Esophagus squamous epithelium (tissue), 5 donors: ENCODE results near the gene LRRC56. TPM values are rescaled to one million over a fixed set of nuclear protein-coding genes. Genes with fewer than 3 reads are reported as not detected.

Experiments
- DNase-seq: peaks from one replicate; lab custom pipeline; 2025; lab: John Stamatoyannopoulos, UW
- H3K27ac ChIP-seq, 4 donors: fragments of 200-600 bp; sonication (generic); one replicate each; pipeline ENCODE4 v1.5.1; 2016 to 2019; ENCODE audit warnings: mild to moderate bottlenecking in 1 of 4
- H3K27me3 ChIP-seq, 4 donors: fragments of 200-600 bp; sonication (generic); 1 replicate in 3 of 4; 2 replicates in 1 of 4; pipeline versions ENCODE4 v1.5.1 to v1.6.0; 2017 to 2021; ENCODE audit warnings: antibody characterized with exemption in 1 of 4
- H3K36me3 ChIP-seq, 3 donors: fragments of 200-600 bp; sonication (generic); one replicate each; pipeline ENCODE4 v1.5.1; 2016 to 2019
- H3K4me1 ChIP-seq, 3 donors: fragments of 200-600 bp; sonication (generic); one replicate each; pipeline ENCODE4 v1.5.1; 2017 to 2019
- H3K4me3 ChIP-seq, 4 donors: fragments of 200-600 bp; sonication (generic); 1 replicate in 3 of 4; 2 replicates in 1 of 4; pipeline ENCODE4 v1.5.1; 2016 to 2019; ENCODE audit warnings: mild to moderate bottlenecking in 2 of 4, moderate library complexity in 1 of 4
- H3K9me3 ChIP-seq, 3 donors: fragments of 200-600 bp; sonication (generic); one replicate each; pipeline ENCODE4 v1.5.1; 2016 to 2019
- CTCF ChIP-seq, 6 experiments: fragments of 450-650 bp in 4 of 6; fragments of 200-600 bp in 2 of 6; sonication (generic) in 2 of 6; IDR thresholded peaks; one replicate each; pipeline ENCODE4 v1.5.1; 2016 to 2019; ENCODE audit warnings: antibody characterized with exemption in 6 of 6, mild to moderate bottlenecking in 4 of 6, moderate library complexity in 4 of 6
- POLR2A ChIP-seq, 4 donors: fragments of 450-650 bp; IDR thresholded peaks; one replicate each; pipeline ENCODE4 v1.6.1; 2017; ENCODE audit warnings: antibody characterized with exemption in 4 of 4, mild to moderate bottlenecking in 4 of 4, moderate library complexity in 3 of 4
- WGBS, 2 donors: methylation state at CpG; one replicate each; pipeline ENCODE4 v1.1.5; 2018; 5-methylcytosine and 5-hydroxymethylcytosine counted together
- intact Hi-C: fragments of 100-400 bp; cut with DNase I; formaldehyde crosslinking; loops from one replicate; pipeline ENCODE4 v1.15.0; 2022
- total RNA-seq, 4 donors: library from RNA; depleted of rRNA; stranded (reverse); fragments of >200 nt; gene quantifications; one replicate each; pipeline ENCODE4 v1.1.0, GENCODE V29; 2016
- donor health status: DM: yes; HTN: yes; CAD: no.

The LRRC56 gene
- total RNA-seq, 4 donors from 2014 or later: 0.35 to 2.3 (median 1.2) TPM

- TF ChIP-seq POLR2A (IDR thresholded peaks at IDR 0.05): no peak
- TF ChIP-seq CTCF (IDR thresholded peaks at IDR 0.05): no peak
- DNase-seq: no peak
- 55 to 88% methylated on average over 2 to 11 of the region's 30 CpGs for WGBS, 2 donors
Observed at GRCh38 chr11:528166-528814, 9.0 kb upstream of the LRRC56 start.

DNA sequence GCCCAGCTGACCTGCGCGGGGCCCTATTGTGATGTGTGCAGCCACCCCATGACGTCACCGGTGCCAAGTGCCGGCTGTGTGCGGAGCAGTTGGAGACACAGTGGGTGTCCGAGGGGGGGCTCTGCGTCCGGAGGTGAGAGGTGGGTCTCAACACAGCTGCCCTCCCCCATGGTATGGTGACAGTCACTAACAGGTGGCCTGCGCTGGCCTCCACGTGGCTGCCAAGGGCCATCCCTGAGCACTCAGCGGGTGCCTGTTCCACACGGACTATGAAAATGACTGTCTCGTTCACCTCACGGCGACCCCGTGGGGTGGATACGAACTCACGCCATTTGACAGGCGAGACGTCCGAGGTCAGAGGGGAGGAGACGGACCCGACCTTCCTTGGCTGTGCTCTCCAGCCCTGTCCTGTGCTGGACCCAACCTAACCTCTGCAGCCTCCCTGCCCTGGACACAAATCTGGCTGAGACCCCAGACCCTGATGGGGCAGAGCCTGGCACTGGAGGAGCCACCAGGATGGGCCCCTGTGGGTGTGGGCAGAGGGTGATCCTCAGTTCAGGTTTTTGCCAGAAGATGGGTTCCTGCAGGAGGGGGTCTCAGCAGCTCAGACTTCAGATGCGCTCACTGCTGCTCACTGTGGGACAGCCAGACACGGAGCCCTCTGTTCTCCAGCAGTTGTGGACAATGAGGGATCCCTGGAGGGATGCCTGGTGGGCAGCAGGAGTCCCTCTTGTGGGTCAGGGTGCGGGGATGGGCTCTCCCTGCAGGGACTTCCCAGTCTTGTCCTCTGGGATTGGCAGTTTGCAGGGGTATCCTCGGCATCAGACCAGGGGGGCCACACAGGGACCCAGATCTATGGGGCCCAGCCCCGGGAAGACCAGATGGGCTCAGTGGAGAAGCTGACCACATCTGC, 8.3 kb upstream of the LRRC56 start:
- peaks cover 16 to 27% (median 22%) of the 10 kb centered on the region in 3 donors for H3K4me1 ChIP-seq
- WGBS, 2 donors: 51 to 92% methylated on average over 2 to 14 of the region's 29 CpGs
- no peak overlapping the region for H3K27ac ChIP-seq
- no peak for DNase-seq
- no peak for TF ChIP-seq CTCF (IDR thresholded peaks at IDR 0.05)
- TF ChIP-seq POLR2A (IDR thresholded peaks at IDR 0.05): no peak
- H3K36me3 ChIP-seq: peaks cover 18 to 43% (median 26%) of the 10 kb centered on the region in 3 donors
- no peaks in the 10 kb centered on the region for H3K27me3 ChIP-seq
- H3K9me3 ChIP-seq: no peaks in the 10 kb centered on the region
- intact Hi-C loops: no loop called here
- no peak overlapping the region for H3K4me3 ChIP-seq

More at GRCh38 chr11:528166-528814, 9.0 kb upstream of the LRRC56 start:
- Histone ChIP-seq H3K4me3 (no peak overlapping the region), H3K36me3 (peaks cover 14 to 35% (median 20%) of the 10 kb centered on the region in 3 donors), H3K9me3 (no peaks in the 10 kb centered on the region), H3K27me3 (no peaks in the 10 kb centered on the region), H3K27ac (no peak overlapping the region), H3K4me1 (peaks cover 9 to 19% (median 14%) of the 10 kb centered on the region in 3 donors)
- intact Hi-C loops: no loop called here

DNA sequence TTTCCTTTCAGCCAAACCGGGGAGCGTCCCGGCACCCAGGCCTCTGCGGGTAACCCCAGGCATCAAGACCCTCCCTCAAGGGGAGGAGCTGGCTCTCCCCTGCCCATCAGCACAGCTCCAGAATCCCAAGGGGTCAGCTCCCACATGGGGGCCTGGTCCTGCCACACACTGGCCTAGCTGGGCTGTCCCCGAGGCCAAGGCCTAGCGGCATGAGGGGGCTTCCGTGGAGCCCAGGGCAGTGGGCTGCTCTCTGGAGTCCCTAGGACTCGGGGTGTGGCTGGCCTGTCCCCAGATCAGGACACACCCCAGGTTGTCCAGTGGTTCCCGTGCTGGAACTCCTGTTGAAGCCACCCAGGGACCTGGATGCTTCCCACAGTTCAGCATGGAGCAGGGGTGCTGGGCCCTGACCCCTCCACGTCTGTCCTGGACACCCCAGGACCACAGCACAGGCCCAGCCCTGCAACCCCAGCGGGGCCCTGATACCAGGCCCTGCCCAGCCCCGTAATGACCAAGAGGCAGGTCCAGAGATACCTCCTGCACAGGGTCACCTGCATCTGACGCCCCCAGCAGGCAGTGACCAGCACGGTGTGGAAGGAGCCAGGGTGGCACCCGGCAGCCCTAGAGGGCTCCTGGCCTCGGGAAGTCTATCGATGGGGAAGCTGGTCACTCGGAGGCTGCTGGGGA, 7.5 kb upstream of the LRRC56 start:
- WGBS, 2 donors: 73% methylated on average over 6 of the region's 18 CpGs; no CpG with 5 or more reads in 1 of the 2 donors
- no peak for TF ChIP-seq CTCF (IDR thresholded peaks at IDR 0.05)
- no peak for TF ChIP-seq POLR2A (IDR thresholded peaks at IDR 0.05)
- DNase-seq: no peak
- H3K27me3 ChIP-seq: no peaks in the 10 kb centered on the region
- H3K27ac ChIP-seq: no peak overlapping the region
- H3K9me3 ChIP-seq: no peaks in the 10 kb centered on the region
- intact Hi-C loops: no loop called here
- peaks cover 20 to 34% (median 26%) of the 10 kb centered on the region in 3 donors for H3K4me1 ChIP-seq
- H3K36me3 ChIP-seq: peaks cover 18 to 46% (median 26%) of the 10 kb centered on the region in 3 donors
- no peak overlapping the region for H3K4me3 ChIP-seq

- H3K27ac ChIP-seq: no peak overlapping the region
- H3K4me3 ChIP-seq: no peak overlapping the region
- H3K4me1 ChIP-seq: peaks cover 24 to 40% (median 29%) of the 10 kb centered on the region in 3 donors
- no peak for DNase-seq
- 87% methylated on average over 5 of the region's 28 CpGs; no CpG with 5 or more reads in 1 of the 2 donors for WGBS, 2 donors
- no peaks in the 10 kb centered on the region for H3K27me3 ChIP-seq
- intact Hi-C loops: no loop called here
- no peaks in the 10 kb centered on the region for H3K9me3 ChIP-seq
- peaks cover 18 to 46% (median 26%) of the 10 kb centered on the region in 3 donors for H3K36me3 ChIP-seq
- TF ChIP-seq POLR2A (IDR thresholded peaks at IDR 0.05): no peak
- TF ChIP-seq CTCF (IDR thresholded peaks at IDR 0.05): no peak
Observed at GRCh38 chr11:530960-531831, 6.1 kb upstream of the LRRC56 start.
